Esophagus squamous epithelium (tissue), 5 donors: ENCODE results near the gene KLHDC10. TPM values are rescaled to one million over a fixed set of nuclear protein-coding genes. Genes with fewer than 3 reads are reported as not detected.
"Not testable (repeated sequence)": the region's sequence is repeated elsewhere in the genome, so short reads cannot be mapped to it uniquely, and the experiment has no call there.

ENCODE experiments used
- DNase-seq: peaks from one replicate; lab custom pipeline; 2025; lab: John Stamatoyannopoulos, UW
- H3K27ac ChIP-seq, 4 donors: fragments of 200-600 bp; sonication (generic); one replicate each; pipeline ENCODE4 v1.5.1; 2016 to 2019; ENCODE audit warnings: mild to moderate bottlenecking in 1 of 4
- H3K27me3 ChIP-seq, 4 donors: fragments of 200-600 bp; sonication (generic); 1 replicate in 3 of 4; 2 replicates in 1 of 4; pipeline versions ENCODE4 v1.5.1 to v1.6.0; 2017 to 2021; ENCODE audit warnings: antibody characterized with exemption in 1 of 4
- H3K36me3 ChIP-seq, 3 donors: fragments of 200-600 bp; sonication (generic); one replicate each; pipeline ENCODE4 v1.5.1; 2016 to 2019
- H3K4me1 ChIP-seq, 3 donors: fragments of 200-600 bp; sonication (generic); one replicate each; pipeline ENCODE4 v1.5.1; 2017 to 2019
- H3K4me3 ChIP-seq, 4 donors: fragments of 200-600 bp; sonication (generic); 1 replicate in 3 of 4; 2 replicates in 1 of 4; pipeline ENCODE4 v1.5.1; 2016 to 2019; ENCODE audit warnings: mild to moderate bottlenecking in 2 of 4, moderate library complexity in 1 of 4
- H3K9me3 ChIP-seq, 3 donors: fragments of 200-600 bp; sonication (generic); one replicate each; pipeline ENCODE4 v1.5.1; 2016 to 2019
- CTCF ChIP-seq, 6 experiments: fragments of 450-650 bp in 4 of 6; fragments of 200-600 bp in 2 of 6; sonication (generic) in 2 of 6; IDR thresholded peaks; one replicate each; pipeline ENCODE4 v1.5.1; 2016 to 2019; ENCODE audit warnings: antibody characterized with exemption in 6 of 6, mild to moderate bottlenecking in 4 of 6, moderate library complexity in 4 of 6
- POLR2A ChIP-seq, 4 donors: fragments of 450-650 bp; IDR thresholded peaks; one replicate each; pipeline ENCODE4 v1.6.1; 2017; ENCODE audit warnings: antibody characterized with exemption in 4 of 4, mild to moderate bottlenecking in 4 of 4, moderate library complexity in 3 of 4
- WGBS, 2 donors: methylation state at CpG; one replicate each; pipeline ENCODE4 v1.1.5; 2018; 5-methylcytosine and 5-hydroxymethylcytosine counted together
- intact Hi-C: fragments of 100-400 bp; cut with DNase I; formaldehyde crosslinking; loops from one replicate; pipeline ENCODE4 v1.15.0; 2022
- total RNA-seq, 4 donors: library from RNA; depleted of rRNA; stranded (reverse); fragments of >200 nt; gene quantifications; one replicate each; pipeline ENCODE4 v1.1.0, GENCODE V29; 2016
- donor health status: DM: yes; HTN: yes; CAD: no.

The KLHDC10 gene
- total RNA-seq, 4 donors from 2014 or later: 11.9 to 17.5 (median 15.7) TPM

- Histone ChIP-seq H3K4me3 (no peak overlapping the region), H3K27ac (no peak overlapping the region), H3K27me3 (no peaks in the 10 kb centered on the region), H3K9me3 (no peaks in the 10 kb centered on the region), H3K4me1 (peaks cover 0 to 5% (median 0%) of the 10 kb centered on the region in 3 donors), H3K36me3 (peaks cover 3 to 90% (median 26%) of the 10 kb centered on the region in 3 donors)
- intact Hi-C loops: no loop called here
- TF ChIP-seq CTCF (IDR thresholded peaks at IDR 0.05): no peak
- no peak for TF ChIP-seq POLR2A (IDR thresholded peaks at IDR 0.05)
- no peak for DNase-seq
Observed at GRCh38 chr7:130123501-130123900, 53.2 kb downstream of the KLHDC10 start.

GRCh38 chr7:130124711-130125110 is 54.4 kb downstream of the KLHDC10 start:
- 91 to 95% methylated on average over 2 of the region's 2 CpGs for WGBS, 2 donors
- no peaks in the 10 kb centered on the region for H3K9me3 ChIP-seq
- H3K4me3 ChIP-seq: no peak overlapping the region
- peaks cover 0 to 5% (median 0%) of the 10 kb centered on the region in 3 donors for H3K4me1 ChIP-seq
- H3K27me3 ChIP-seq: no peaks in the 10 kb centered on the region
- intact Hi-C loops: no loop called here
- TF ChIP-seq CTCF (IDR thresholded peaks at IDR 0.05) (no peak), POLR2A (IDR thresholded peaks at IDR 0.05) (no peak)
- H3K36me3 ChIP-seq: peaks cover 3 to 98% (median 26%) of the 10 kb centered on the region in 3 donors
- no peak overlapping the region for H3K27ac ChIP-seq
- DNase-seq: no peak

GRCh38 chr7:130126840-130127239 is 56.5 kb downstream of the KLHDC10 start:
- H3K27ac ChIP-seq, intact Hi-C loops, DNase-seq, H3K27me3 ChIP-seq, H3K9me3 ChIP-seq, H3K4me3 ChIP-seq, H3K4me1 ChIP-seq: not testable (repeated sequence)
- H3K36me3 ChIP-seq: peaks cover 8 to 98% (median 34%) of the 10 kb centered on the region in 3 donors
- 93 to 96% methylated on average over 3 of the region's 3 CpGs for WGBS, 2 donors

GRCh38 chr7:130127404-130127803 is 57.1 kb downstream of the KLHDC10 start:
- H3K27ac ChIP-seq: no peak overlapping the region
- H3K27me3 ChIP-seq: no peaks in the 10 kb centered on the region
- intact Hi-C loops: no loop called here
- H3K4me3 ChIP-seq: no peak overlapping the region
- peaks cover 0 to 5% (median 0%) of the 10 kb centered on the region in 3 donors for H3K4me1 ChIP-seq
- DNase-seq: no peak
- H3K36me3 ChIP-seq: peaks cover 8 to 98% (median 34%) of the 10 kb centered on the region in 3 donors
- TF ChIP-seq POLR2A (IDR thresholded peaks at IDR 0.05) (no peak), CTCF (IDR thresholded peaks at IDR 0.05) (no peak)
- no peaks in the 10 kb centered on the region for H3K9me3 ChIP-seq
- 72 to 78% methylated on average over 2 of the region's 2 CpGs for WGBS, 2 donors

GRCh38 chr7:130127821-130128317 is 57.5 kb downstream of the KLHDC10 start:
- no peak for DNase-seq
- peaks cover 8 to 98% (median 32%) of the 10 kb centered on the region in 3 donors for H3K36me3 ChIP-seq
- no peak for TF ChIP-seq POLR2A (IDR thresholded peaks at IDR 0.05)
- no peak for TF ChIP-seq CTCF (IDR thresholded peaks at IDR 0.05)

More at GRCh38 chr7:130127821-130128317, 57.5 kb downstream of the KLHDC10 start:
- H3K27ac ChIP-seq: no peak overlapping the region
- intact Hi-C loops: no loop called here
- no peak overlapping the region for H3K4me3 ChIP-seq
- H3K27me3 ChIP-seq: no peaks in the 10 kb centered on the region
- peaks cover 0 to 5% (median 0%) of the 10 kb centered on the region in 3 donors for H3K4me1 ChIP-seq
- no peaks in the 10 kb centered on the region for H3K9me3 ChIP-seq
- WGBS, 2 donors: 56 to 70% methylated on average over 1 of the region's 1 CpG
